Measurements from ENCODE around the gene APOE. TPM values are rescaled to one million over a fixed set of nuclear protein-coding genes. Genes with fewer than 3 reads are reported as not detected.

The APOE gene
- total and polyA plus RNA-seq, 2 of the 8 experiments (the other 6 are each of a cell fraction or from before 2014, with no cell fraction given) = 629 to 1,258 TPM

DNA sequence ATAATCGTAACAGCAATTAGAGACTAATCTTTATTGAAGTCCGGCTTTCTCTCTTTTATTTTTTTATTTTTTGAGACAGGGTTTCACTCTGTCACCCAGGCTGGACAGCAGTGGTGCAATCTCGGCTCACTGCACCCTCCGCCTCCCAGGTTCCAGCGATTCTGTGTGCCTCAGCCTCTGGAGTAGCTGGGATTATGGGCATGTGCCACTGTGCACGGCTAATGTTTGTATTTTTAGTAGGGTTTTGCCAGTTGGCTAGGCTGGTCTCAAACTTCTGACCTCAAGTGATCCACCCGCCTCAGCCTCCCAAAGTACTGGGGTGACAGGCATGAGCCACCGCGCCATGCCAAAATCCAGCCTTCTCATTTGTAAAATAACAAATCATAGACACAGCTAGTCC lies 44.0 kb downstream of the APOE start (continued):
- TF ChIP-seq HDAC2 (IDR thresholded peaks at IDR 0.05; ENCODE audit: borderline replicate concordance in 1 of 2, low read depth in 2 of 2, low read length in 2 of 2) = no peak

All from H1 (cell line).